SU-DHL-6 (cell line): ENCODE results near the gene SEPTIN2.

Experiments used
- H2AFZ ChIP-seq: fragments of 200-600 bp; sonication (generic); 2 replicates; pipeline ENCODE4 v1.6.1; 2014; ENCODE audit warnings: low read depth, mild to moderate bottlenecking, moderate library complexity, mixed read lengths, antibody characterized with exemption, low read length; ENCODE audit not compliant: severe bottlenecking
- H3F3A ChIP-seq: fragments of 200-600 bp; shearing (Covaris generic); 2 replicates; pipeline ENCODE4 v1.6.0; 2016; ENCODE audit warnings: antibody characterized with exemption, mild to moderate bottlenecking; ENCODE audit not compliant: insufficient read depth
- H3K27ac ChIP-seq: fragments of 200-600 bp; sonication (generic); 2 replicates; pipeline ENCODE4 v1.5.1; 2016; ENCODE audit warnings: low read depth, mild to moderate bottlenecking, low read length, moderate library complexity, mixed read lengths
- H3K27me3 ChIP-seq: fragments of 200-600 bp; sonication (generic), shearing (Covaris generic); 2 replicates; pipeline ENCODE4 v1.6.0; 2014; ENCODE audit warnings: mild to moderate bottlenecking, low read length
- H3K36me3 ChIP-seq: fragments of 200-600 bp; sonication (generic); 2 replicates; pipeline ENCODE4 v1.6.1; 2014; ENCODE audit warnings: mild to moderate bottlenecking, low read length, mixed read lengths
- H3K4me2 ChIP-seq: fragments of 300-600, 200-600 bp; shearing (Covaris generic), sonication (generic); 2 replicates; pipeline ENCODE4 v1.6.0; 2014; ENCODE audit warnings: low read length, low read depth, mild to moderate bottlenecking; ENCODE audit not compliant: poor library complexity, severe bottlenecking
- H3K4me3 ChIP-seq: fragments of 200-600 bp; sonication (generic); 2 replicates; pipeline ENCODE4 v1.5.1; 2014; ENCODE audit warnings: antibody characterized with exemption, low read length, mild to moderate bottlenecking, mixed read lengths; ENCODE audit not compliant: insufficient read depth, poor library complexity, severe bottlenecking
- H3K79me2 ChIP-seq: fragments of 200-600 bp; sonication (generic); 2 replicates; pipeline ENCODE4 v1.6.1; 2014; ENCODE audit warnings: mild to moderate bottlenecking, low read length, moderate library complexity; ENCODE audit not compliant: insufficient read depth
- H3K9ac ChIP-seq: fragments of 200-600 bp; sonication (generic); 2 replicates; pipeline ENCODE4 v1.7.0; 2014; ENCODE audit warnings: mild to moderate bottlenecking, low read length
- H3K9me2 ChIP-seq: fragments of 200-600 bp; sonication (generic); replicated peaks from 2 replicates; pipeline ENCODE4 v1.6.1; 2014; ENCODE audit warnings: low read length; ENCODE audit not compliant: insufficient read depth
- H3K9me3 ChIP-seq: fragments of 200-600 bp; sonication (generic); 2 replicates; pipeline ENCODE4 v1.6.1; 2014; ENCODE audit warnings: low read length, mixed read lengths; ENCODE audit not compliant: insufficient read depth
- H4K20me1 ChIP-seq: fragments of 200-600 bp; sonication (generic); 2 replicates; pipeline ENCODE4 v1.6.1; 2014; ENCODE audit warnings: low read depth, mild to moderate bottlenecking, antibody characterized with exemption, low read length, moderate library complexity, mixed read lengths
- EZH2phosphoT487 ChIP-seq: fragments of 200-600 bp; sonication (generic), shearing (Covaris generic); conservative IDR thresholded peaks from 2 replicates; pipeline ENCODE4 v1.6.1; 2018; ENCODE audit warnings: mild to moderate bottlenecking, antibody characterized with exemption, low read length, moderate library complexity, mixed read lengths
- TF ChIP-seq, protein P1 (sequence below): fragments of 200-600 bp; sonication (generic); IDR thresholded peaks from one replicate; pipeline ENCODE4 v1.5.1; 2017; ENCODE audit warnings: antibody characterized with exemption, mild to moderate bottlenecking, low read length, moderate library complexity; ENCODE audit not compliant: insufficient read depth, poor library complexity, severe bottlenecking

Gene SEPTIN2

DNA sequence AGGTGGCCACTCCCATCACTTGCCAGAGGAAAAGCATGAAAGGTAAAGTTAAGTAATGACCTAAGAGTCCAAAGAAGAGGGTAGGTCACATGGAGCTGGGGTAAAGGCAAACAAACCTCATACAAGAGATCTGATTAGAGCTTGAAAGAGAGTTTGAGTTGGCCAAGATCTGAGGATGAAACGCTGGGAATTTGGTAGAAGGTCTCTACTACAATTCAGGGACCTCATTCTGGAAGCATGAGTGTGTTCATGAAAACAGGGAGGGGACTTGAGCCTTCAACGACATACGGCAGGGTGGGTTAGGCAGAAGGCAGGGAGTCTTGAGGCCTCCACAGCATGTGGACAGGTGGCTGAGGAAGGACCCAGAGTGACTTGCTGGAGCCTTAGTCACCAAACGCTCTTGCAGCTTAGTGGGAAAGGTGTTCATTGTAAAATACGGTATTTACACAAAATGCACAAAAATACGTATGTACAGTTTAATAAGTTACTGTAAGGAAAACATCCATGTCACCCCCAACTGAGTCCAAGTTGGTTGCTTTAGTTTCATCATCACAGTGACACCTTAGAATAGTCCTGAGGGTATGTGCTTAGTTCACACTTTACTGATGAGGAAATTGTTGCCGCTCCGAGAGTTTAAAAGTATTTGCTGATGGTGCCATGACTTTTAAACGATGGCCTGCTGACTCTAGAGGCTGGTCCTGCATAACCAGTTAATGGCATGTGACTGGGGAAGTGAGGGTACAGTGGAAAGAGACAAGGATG lies 35.3 kb downstream of the SEPTIN2 start:
- Histone ChIP-seq H3K79me2 (no peaks in the 10 kb centered on the region), H3K27me3 (no peaks in the 10 kb centered on the region), H3K9me2 (no peaks in the 10 kb centered on the region), H2AFZ (no peak overlapping the region), H3K36me3 (peaks cover 57% of the 10 kb centered on the region), H3K4me2 (no peak overlapping the region), H3F3A (peaks cover 33% of the 10 kb centered on the region), H3K27ac (no peak overlapping the region), H4K20me1 (peaks cover 5% of the 10 kb centered on the region; the same call in 1 of the 2 replicates), H3K9me3 (no peaks in the 10 kb centered on the region), H3K9ac (no peak overlapping the region), H3K4me3 (no peak overlapping the region)
- no peak for TF ChIP-seq EZH2phosphoT487
- TF ChIP-seq, protein P1, sequence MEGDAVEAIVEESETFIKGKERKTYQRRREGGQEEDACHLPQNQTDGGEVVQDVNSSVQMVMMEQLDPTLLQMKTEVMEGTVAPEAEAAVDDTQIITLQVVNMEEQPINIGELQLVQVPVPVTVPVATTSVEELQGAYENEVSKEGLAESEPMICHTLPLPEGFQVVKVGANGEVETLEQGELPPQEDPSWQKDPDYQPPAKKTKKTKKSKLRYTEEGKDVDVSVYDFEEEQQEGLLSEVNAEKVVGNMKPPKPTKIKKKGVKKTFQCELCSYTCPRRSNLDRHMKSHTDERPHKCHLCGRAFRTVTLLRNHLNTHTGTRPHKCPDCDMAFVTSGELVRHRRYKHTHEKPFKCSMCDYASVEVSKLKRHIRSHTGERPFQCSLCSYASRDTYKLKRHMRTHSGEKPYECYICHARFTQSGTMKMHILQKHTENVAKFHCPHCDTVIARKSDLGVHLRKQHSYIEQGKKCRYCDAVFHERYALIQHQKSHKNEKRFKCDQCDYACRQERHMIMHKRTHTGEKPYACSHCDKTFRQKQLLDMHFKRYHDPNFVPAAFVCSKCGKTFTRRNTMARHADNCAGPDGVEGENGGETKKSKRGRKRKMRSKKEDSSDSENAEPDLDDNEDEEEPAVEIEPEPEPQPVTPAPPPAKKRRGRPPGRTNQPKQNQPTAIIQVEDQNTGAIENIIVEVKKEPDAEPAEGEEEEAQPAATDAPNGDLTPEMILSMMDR, result no peak

DNA sequence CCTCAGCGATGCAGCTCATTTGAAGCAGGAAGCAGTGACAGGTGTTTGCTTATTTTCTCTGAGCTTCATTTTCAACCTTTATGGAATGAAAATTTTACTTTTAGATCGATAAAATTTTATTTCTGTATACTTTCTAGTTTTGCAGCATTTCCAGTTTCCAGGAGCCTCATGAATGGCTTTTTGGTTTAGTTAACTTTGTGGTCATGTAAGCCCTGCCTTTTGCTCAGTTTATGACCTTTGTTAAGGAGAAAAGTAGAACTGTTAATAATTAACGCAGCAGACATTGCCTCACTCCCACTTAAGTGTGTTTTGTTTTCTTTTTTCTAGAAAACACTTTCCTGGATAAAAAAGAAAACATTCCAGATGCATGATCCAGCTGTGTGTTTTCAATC lies 35.9 kb downstream of the SEPTIN2 start:
- Histone ChIP-seq H3K27me3 (no peaks in the 10 kb centered on the region), H3K36me3 (peaks cover 53% of the 10 kb centered on the region), H3K9ac (no peak overlapping the region), H3K9me3 (no peaks in the 10 kb centered on the region), H3K79me2 (no peaks in the 10 kb centered on the region), H3K4me3 (no peak overlapping the region), H2AFZ (no peak overlapping the region), H3K4me2 (no peak overlapping the region), H3F3A (peaks cover 33% of the 10 kb centered on the region), H3K27ac (no peak overlapping the region), H4K20me1 (peaks cover 5% of the 10 kb centered on the region; the same call in 1 of the 2 replicates), H3K9me2 (no peaks in the 10 kb centered on the region)
- no peak for TF ChIP-seq EZH2phosphoT487
- TF ChIP-seq, protein P1, result no peak

DNA sequence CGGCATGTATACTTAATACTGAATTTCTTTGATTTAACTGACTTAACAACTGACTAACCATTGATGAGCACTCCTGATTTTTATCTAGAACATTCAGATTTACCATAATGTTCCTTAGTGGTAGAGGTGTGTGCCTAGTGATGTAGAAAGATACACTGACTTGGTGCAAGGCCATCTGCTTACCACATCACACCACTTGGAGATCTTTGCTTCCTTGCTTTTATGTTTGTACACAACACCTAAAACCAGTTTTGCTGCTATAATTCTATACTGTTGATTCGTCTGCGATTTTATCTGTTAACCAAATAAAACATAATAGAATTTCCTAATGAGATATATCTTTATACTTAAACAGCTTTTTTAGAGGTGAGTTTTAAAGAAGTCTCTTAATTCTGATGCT lies 36.5 kb downstream of the SEPTIN2 start:
- no peak overlapping the region for H3K9ac ChIP-seq
- H3F3A ChIP-seq, result peaks cover 38% of the 10 kb centered on the region
- peaks cover 5% of the 10 kb centered on the region; the same call in 1 of the 2 replicates for H4K20me1 ChIP-seq
- H3K4me3 ChIP-seq, result no peak overlapping the region
- no peaks in the 10 kb centered on the region for H3K79me2 ChIP-seq
- no peaks in the 10 kb centered on the region for H3K9me2 ChIP-seq
- H3K27me3 ChIP-seq, result no peaks in the 10 kb centered on the region
- H3K4me2 ChIP-seq, result no peak overlapping the region
- no peak overlapping the region for H2AFZ ChIP-seq
- H3K9me3 ChIP-seq, result no peaks in the 10 kb centered on the region
- TF ChIP-seq, protein P1, result no peak
- TF ChIP-seq EZH2phosphoT487, result no peak
- H3K36me3 ChIP-seq, result peaks cover 47% of the 10 kb centered on the region
- H3K27ac ChIP-seq, result no peak overlapping the region
